Measurements from ENCODE around the gene KNL1.

The KNL1 gene

DNA sequence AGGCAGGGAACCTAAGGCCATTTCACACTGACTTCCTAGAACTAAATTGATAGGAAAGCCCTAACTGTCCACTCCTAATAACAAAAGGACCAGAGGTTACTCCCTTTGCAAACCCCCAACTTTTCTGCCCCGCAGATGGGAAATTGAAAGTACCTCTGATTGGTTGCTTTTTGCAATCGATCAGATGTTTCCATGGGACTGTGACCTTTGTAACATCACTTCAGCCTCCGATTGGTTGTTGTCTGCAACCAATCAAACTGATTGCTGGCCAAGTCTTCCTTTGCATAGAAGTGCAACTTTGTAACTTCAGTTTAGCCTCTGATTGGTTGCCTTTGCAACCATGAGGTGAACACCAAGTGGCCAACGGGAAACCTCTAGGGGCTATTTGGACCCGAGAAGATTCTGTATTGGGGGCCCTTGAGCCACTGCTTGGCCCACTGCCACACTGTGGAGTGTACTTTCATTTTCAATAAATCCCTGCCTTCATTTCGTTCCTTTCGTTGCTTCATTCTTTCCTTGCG, 11.3 kb upstream of the KNL1 start:
- ChIA-PET POLR2A (no interaction called here), CTCF (no interaction called here)

DNA sequence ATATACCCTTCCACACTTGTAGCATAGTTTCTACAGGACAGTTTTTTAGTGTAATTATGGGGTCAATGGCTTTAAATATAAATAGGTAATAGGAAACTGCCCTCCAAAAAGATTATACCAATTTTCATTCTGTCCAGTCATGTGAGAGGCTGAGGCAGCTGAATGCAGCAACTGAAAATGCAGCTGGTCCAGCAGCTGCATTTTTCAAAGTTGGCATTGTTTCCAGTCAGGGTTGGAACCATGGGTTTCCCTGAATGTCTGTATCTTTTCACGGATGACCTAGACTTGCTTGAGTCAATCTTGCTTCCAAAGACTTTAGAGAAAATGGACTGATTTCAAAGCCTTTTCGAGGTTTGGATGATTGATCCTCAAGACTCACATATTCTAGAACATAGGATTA, 9.9 kb upstream of the KNL1 start:
- H3K4me3 ChIP-seq (ENCODE audit: low read depth, low read length): no peak overlapping the region
- POLR2A ChIA-PET: interaction anchor here (0.6 kb wide), 1 partner anchor 161 kb away, joined by 4 read pairs; no protein-coding TSS in a partner anchor
- TF ChIP-seq, protein P1, sequence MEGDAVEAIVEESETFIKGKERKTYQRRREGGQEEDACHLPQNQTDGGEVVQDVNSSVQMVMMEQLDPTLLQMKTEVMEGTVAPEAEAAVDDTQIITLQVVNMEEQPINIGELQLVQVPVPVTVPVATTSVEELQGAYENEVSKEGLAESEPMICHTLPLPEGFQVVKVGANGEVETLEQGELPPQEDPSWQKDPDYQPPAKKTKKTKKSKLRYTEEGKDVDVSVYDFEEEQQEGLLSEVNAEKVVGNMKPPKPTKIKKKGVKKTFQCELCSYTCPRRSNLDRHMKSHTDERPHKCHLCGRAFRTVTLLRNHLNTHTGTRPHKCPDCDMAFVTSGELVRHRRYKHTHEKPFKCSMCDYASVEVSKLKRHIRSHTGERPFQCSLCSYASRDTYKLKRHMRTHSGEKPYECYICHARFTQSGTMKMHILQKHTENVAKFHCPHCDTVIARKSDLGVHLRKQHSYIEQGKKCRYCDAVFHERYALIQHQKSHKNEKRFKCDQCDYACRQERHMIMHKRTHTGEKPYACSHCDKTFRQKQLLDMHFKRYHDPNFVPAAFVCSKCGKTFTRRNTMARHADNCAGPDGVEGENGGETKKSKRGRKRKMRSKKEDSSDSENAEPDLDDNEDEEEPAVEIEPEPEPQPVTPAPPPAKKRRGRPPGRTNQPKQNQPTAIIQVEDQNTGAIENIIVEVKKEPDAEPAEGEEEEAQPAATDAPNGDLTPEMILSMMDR (IDR thresholded peaks at IDR 0.05; ENCODE audit: insufficient read depth, low read length, missing control alignments): no peak
- DNase-seq (ENCODE audit: low read depth, low spot score): no peak
- CTCF ChIA-PET: interaction anchor here (1.0 to 2.1 kb wide), 3 partner anchors 9 to 308 kb away, joined by 3 to 5 read pairs (median 4); no protein-coding TSS in a partner anchor

More for the DNA sequence above, 11.3 kb upstream of the KNL1 start:
- TF ChIP-seq, protein P1 (IDR thresholded peaks at IDR 0.05; ENCODE audit: insufficient read depth, low read length, missing control alignments): no peak
- no peak for DNase-seq (ENCODE audit: low read depth, low spot score)
- H3K4me3 ChIP-seq (ENCODE audit: low read depth, low read length): no peak overlapping the region

GRCh38 chr15:40590667-40591050, 3.4 kb upstream of the KNL1 start:
- TF ChIP-seq, protein P1 (IDR thresholded peaks at IDR 0.05; ENCODE audit: insufficient read depth, low read length, missing control alignments): no peak
- H3K4me3 ChIP-seq (ENCODE audit: low read depth, low read length): no peak overlapping the region
- CTCF ChIA-PET: interaction anchor here (0.6 to 5.5 kb wide), 14 partner anchors 10 to 306 kb away, joined by 3 to 55 read pairs (median 6); partner anchors contain the start of genes RHOV, RPUSD2 and VPS18
- DNase-seq (ENCODE audit: low read depth, low spot score): no peak
- POLR2A ChIA-PET: no interaction called here

DNA sequence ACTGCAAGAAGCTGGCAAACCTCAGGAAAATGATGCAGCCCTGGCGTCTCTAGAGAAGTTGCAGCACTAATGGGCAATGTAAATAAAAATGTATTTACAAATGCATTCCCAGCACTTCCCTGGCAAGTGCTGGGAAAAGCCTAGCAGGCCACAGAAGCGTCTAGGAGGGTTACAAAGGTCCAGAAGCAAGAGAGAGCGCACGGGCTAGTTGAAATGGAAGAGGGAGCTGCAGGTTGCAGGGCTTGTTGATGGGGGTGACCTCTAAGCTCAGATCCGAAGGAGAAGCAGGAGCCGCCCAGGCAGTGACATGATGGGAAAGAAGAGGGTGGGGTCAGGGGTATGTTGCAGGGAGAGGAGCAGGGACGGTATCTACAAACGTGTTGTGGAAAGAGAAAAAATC, 2.7 kb upstream of the KNL1 start:
- ChIA-PET CTCF (interaction anchor here (0.9 to 5.5 kb wide), 10 partner anchors 9 to 303 kb away, joined by 3 to 55 read pairs (median 6); partner anchors contain the start of genes RHOV, RPUSD2 and VPS18), POLR2A (no interaction called here)
- H3K4me3 ChIP-seq (ENCODE audit: low read depth, low read length): no peak overlapping the region
- DNase-seq (ENCODE audit: low read depth, low spot score): no peak
- TF ChIP-seq, protein P1 (IDR thresholded peaks at IDR 0.05; ENCODE audit: insufficient read depth, low read length, missing control alignments): no peak

DNA sequence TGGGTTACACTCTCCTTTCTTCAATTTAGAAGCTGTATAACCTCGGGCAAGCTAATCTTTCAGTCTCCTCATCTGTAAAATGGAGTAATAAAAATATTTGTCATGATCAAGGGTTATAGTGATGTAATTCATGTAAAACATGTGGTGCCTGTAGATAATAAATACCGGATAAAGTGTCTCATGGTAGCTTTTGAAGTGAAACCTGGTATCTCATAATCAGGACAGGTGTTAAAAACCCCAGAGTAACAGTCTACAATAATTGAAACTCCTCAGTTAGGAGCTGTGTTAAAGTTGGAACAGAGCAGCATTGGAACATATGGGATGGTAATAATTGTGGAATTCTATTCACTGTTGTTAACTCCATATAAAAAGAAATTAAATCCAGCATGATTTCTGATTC, 884 bp upstream of the KNL1 start:
- POLR2A ChIA-PET: interaction anchor here (0.6 kb wide), 1 partner anchor 20 kb away, joined by 3 read pairs; no protein-coding TSS in a partner anchor
- no peak overlapping the region for H3K4me3 ChIP-seq (ENCODE audit: low read depth, low read length)
- TF ChIP-seq, protein P1 (IDR thresholded peaks at IDR 0.05; ENCODE audit: insufficient read depth, low read length, missing control alignments): no peak
- CTCF ChIA-PET: interaction anchor here (1.0 to 5.5 kb wide), 4 partner anchors 9 to 301 kb away, joined by 3 to 27 read pairs (median 6); partner anchors contain the start of gene VPS18
- DNase-seq (ENCODE audit: low read depth, low spot score): no peak

DNA sequence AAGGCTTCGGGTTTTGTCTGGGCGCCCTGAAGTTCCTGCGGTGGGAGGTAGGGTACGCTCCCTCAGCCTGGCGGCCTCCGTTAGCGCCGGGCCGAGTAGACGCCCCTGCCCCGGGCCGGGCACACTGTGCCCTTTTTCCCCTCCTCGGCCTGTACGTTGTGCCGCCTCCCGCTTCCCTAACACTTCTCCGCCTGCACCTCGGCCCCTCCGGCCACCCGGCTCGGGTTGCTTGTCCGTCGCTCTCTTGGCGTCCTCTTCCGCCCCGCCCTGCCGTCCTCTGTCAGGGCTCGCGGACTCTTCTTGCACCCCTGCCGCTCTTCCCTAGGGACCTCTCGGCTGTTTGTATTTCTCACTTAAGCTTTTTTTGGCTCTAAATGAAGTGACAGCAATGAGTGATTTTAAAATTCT, 384 bp downstream of the KNL1 start:
- CTCF ChIA-PET: interaction anchor here (0.8 to 1.2 kb wide), 3 partner anchors 11 to 301 kb away, joined by 3 to 4 read pairs (median 3); no protein-coding TSS in a partner anchor

More for the DNA sequence above, 384 bp downstream of the KNL1 start:
- TF ChIP-seq, protein P1 (IDR thresholded peaks at IDR 0.05; ENCODE audit: insufficient read depth, low read length, missing control alignments): no peak
- no peak for DNase-seq (ENCODE audit: low read depth, low spot score)
- H3K4me3 ChIP-seq (ENCODE audit: low read depth, low read length): peak overlapping the region; percentile 87
- POLR2A ChIA-PET: no interaction called here

Data from AG04449 (cell line).